ENCODE results near the gene SLC9A9.

DNA sequence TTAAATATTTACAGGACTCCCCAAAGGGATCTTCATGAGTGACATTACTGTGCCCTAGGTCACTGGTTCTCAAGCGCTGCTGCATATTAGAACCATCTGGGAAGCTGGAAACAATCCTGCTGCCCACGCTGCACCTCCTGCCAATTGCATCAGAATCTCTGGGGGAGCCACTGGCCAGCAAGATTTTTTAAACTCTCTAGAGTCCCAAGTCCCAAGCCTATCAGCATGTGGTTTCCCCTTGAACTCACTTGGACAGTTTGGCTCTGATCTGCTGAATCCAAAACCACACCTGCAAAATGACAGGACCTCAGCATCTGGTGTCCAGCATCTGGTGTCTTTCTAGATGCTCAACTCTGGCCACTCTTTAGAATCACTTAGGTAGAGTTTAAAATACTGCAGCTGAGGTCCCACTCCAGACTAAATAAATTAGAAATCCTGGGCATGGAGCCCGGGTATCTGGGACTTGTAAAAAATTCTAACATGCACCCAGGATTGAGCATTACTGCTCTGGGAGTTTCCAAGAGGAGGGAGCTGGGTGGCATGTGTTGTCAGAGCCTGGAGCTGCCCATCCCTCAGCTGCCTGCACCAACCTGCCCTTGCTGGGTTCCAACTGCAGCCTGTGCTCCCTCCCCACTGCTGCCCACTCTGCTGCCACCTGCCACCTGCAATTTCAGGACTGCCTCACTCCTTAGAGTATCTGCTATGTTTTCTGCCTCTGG is 311.3 kb downstream of the SLC9A9 start:
- TF ChIP-seq POLR2AphosphoS5 (IDR thresholded peaks at IDR 0.05) (no peak), POLR2A (IDR thresholded peaks at IDR 0.05) (no peak), CTCF (IDR thresholded peaks at IDR 0.05) (no peak)

Measured in prostate gland (tissue), 2 donors.